Activated CD4-positive, alpha-beta T cell treated with anti-CD3 and anti-CD28 coated beads, Interleukin-2, amount 50 U/mL, for 4 hours (primary cell): ENCODE data around the gene PRCP.

Experiments used
- DNase-seq, 2 experiments: peaks; one replicate each; pipeline ENCODE4 v3.0.0-alpha.2; 2020

The PRCP gene

GRCh38 chr11:82823647-82824619 is 76.3 kb downstream of the PRCP start:
- DNase-seq, result no peak

- no peak for DNase-seq
These were observed 81.7 kb downstream of the PRCP start for GRCh38 chr11:82818409-82819043.

DNA sequence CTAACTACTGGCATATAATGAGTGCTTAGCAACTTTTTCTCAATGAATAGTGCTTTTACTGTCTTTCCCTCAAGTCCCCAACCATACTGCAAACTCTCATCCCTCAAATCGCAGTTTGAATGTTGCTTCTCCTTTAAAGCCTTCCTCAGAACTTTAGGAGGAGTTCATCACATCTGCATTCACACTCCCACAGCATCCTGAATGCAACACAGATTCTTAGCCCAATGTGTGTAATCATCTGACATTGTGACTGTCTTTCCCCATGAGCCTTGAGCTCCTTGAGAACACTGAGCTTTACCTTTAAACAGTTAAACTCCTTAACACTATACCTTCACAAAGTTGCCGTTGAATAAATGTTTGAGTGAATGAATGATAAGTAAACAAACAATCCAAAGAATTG is 84.8 kb downstream of the PRCP start:
- DNase-seq, result no peak

GRCh38 chr11:82814379-82814778 is 85.9 kb downstream of the PRCP start:
- no peak for DNase-seq

DNA sequence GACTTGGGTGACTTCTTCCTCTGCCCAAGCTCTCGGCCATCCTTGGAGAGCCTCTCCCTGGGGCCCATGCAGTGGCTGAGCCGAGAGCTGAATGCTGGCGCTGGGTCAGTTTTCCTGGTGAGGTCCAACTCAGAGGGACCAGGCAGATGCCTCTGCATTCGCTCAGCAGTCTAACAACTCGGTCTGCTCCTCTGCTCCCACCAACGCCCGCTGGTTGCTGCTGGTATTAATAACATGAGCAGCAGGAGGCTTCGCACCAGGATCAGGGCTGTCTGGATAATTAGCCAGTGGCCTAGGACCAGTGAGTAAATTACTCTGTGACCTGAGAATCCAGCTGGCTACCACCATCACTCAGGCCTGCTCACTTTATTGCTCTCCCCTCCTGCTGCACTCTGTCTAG is 88.9 kb downstream of the PRCP start:
- no peak for DNase-seq

GRCh38 chr11:82810738-82811137 is 89.5 kb downstream of the PRCP start:
- DNase-seq, result no peak

DNA sequence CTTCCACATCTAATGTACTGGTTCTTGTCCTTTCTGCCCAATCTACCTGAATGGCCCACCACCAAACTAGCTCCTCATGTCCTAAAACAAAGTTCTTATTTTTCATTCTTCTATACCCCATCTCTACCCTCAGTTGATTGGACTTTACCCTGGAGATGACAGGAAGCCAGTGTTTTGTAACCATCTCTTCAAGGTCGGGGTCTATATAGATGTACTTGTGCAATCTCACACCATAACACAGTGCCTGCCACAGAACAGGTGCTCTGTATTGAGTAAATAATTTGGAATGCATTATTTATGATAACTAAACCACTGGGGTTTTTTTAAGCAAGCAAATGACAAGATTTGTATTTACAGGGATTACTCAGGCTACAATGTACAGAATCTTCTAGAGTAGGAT is 89.9 kb downstream of the PRCP start:
- no peak for DNase-seq

DNA sequence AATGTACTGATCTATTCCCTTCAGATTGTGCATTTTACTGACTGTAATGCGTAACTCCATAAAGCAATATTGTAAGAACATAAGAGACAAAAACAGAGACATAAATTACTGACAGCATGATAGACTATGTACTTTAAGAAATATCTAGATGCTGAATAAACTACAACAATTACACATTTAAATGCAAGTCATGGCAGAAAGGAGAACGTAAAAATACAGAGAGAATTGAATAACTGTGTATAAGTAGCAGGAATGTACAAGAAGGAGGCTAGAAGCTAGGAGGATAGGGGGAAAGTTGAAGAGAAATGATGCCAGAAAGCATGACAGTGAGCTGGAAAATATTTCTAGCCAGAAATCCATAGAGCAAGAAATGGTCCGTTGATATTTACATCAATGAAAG is 92.6 kb downstream of the PRCP start:
- DNase-seq, result no peak

- DNase-seq, result no peak
These were observed 97.5 kb downstream of the PRCP start for GRCh38 chr11:82802710-82803109.

DNA sequence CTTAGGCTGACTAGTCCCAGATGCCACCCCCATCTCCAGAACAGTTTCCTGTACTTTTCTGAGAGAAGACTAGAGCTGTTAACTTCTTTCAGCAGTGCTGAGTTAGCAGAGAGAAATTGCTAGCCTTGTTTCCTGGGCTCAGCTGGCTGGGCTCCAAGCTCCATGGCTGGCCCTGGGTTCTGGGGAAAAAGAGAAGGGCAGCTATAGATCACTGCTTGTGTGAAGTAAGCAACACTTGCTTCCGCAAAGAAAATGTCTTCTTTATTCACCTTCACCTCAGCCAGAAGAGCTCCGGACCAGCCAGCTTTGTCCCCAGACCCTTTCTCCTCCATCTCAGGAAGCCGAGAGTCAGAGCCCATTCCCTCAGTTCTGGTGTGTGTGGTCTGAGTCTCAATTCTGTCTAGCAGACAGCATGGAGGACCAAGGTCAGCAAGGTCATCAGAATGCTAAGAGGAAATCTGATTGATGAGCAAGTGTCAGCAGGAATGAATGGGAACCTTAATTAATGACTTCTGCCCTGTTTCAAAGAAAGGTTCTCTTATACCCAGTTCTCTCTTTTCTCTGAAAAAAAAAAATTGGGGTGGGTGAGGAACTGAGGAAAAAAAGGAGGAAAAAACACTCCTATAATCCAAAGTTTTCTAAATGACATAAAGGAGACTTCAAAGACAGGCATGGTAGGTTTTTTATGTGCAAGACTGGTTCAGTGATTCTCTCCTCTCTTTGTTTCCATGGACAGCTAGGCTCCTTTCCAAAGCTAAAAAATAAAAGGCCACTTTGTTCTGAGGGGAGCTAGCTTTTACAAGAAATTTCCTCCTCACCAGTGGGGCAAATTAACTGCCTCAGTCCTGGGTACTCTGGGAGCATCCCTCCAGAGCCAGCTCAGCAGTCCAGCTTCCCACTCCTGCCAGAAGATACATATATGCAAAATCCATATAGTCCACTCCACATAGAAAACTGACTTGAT is 103.0 kb downstream of the PRCP start:
- DNase-seq, result no peak

GRCh38 chr11:82794490-82794889 is 105.7 kb downstream of the PRCP start:
- DNase-seq, result no peak

DNA sequence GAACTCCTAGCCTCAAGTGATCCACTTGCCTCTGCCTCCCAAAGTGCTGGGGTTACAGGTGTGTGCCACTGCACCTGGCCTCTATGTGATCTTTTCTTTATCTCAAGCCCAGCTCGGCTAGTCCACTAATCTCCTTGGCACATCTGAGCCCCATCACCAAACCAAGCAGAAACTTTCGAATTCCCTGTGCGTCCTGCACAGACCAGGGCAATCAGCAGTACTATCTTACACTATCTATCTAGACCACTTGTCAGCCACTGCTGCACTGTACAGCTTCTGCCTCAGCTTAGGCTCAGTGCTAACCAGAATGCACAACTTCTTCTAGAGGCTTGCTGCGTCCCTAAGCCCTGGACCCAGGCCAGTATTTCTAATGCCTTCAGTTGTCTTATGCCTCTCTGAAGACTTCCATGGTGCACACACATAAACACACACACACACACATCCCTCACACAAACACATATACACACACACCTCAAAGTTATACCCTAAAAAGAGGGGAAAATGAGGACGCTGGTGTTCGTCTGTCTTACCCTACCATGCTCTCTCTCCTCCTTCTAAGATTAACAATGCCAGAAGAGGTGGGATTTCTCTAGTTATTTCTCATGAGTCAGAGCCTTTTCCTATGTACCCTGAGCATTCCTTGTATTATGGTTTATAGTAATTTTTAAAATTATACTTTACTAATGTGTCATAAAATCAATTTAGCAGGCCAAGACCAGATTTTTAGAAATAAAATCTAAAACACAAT is 107.2 kb downstream of the PRCP start:
- no peak for DNase-seq

GRCh38 chr11:82792319-82792718 is 107.9 kb downstream of the PRCP start:
- DNase-seq, result no peak

GRCh38 chr11:82791779-82792178 is 108.5 kb downstream of the PRCP start:
- DNase-seq, result no peak

- no peak for DNase-seq
These were observed 109.3 kb downstream of the PRCP start for GRCh38 chr11:82790723-82791484.

GRCh38 chr11:82787981-82788380 is 112.2 kb downstream of the PRCP start:
- DNase-seq, result no peak

DNA sequence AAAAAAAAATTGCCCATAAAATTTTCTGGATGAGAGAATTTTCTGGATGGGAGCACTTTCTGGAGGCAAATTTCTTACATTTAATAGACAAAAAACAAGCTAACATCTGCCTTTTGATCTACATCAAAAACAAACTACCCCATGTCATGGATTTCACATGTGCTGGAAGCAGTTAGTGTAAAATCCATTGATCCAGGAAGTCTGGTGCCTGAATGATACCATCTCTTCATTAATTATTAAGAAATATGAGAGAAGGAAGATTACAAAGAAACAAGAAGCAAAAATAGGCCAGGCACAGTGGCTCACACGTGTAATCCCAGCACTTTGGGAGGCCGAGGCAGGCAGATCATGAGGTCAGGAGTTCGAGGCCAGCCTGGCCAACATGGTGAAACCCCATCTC is 113.4 kb downstream of the PRCP start:
- DNase-seq, result no peak

GRCh38 chr11:82786001-82786400 is 114.2 kb downstream of the PRCP start:
- no peak for DNase-seq

GRCh38 chr11:82782825-82783374 is 117.3 kb downstream of the PRCP start:
- DNase-seq, result no peak

DNA sequence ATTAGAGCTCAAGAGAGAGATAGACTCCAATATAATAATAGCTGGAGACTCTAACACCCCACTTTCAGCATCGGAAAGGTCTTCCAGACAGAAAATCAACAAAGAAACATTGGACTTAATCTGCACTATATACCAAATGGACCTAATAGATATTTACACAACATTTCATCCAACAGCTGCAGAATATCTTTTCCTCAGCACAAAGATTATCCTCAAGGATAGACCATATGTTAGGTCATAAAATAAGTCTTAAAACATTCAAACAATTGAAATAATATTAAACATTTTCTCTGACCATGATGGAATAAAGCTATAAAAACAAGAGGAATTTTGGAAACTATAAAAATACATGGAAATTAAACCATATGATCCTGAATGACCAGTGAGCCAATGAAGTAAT is 121.5 kb downstream of the PRCP start:
- DNase-seq, result no peak

- DNase-seq, result no peak
These were observed 123.9 kb downstream of the PRCP start for GRCh38 chr11:82776377-82776776.
